Renal cortex interstitium (tissue), 11 donors: ENCODE measurements around the gene DCLRE1B. TPM values are rescaled to one million over a fixed set of nuclear protein-coding genes. Genes with fewer than 3 reads are reported as not detected.

ENCODE experiments used
- DNase-seq, 11 donors: peaks; one replicate each; pipeline ENCODE4 v3.0.0-alpha.2; 2013; ENCODE audit warnings: low read depth in 9 of 11, low spot score in 4 of 11; ENCODE audit errors: extremely low read depth in 1 of 11
- polyA plus RNA-seq, 3 donors: library from polyadenylated mRNA; unstranded; fragments of 120-200 nt; gene quantifications; one replicate each; pipeline ENCODE4 v1.2.1, GENCODE V29; 2013; ENCODE audit not compliant: insufficient read length in 3 of 3

The DCLRE1B gene
- polyA plus RNA-seq, 3 donors = 9.0 to 13.2 (median 11.3) TPM

DNA sequence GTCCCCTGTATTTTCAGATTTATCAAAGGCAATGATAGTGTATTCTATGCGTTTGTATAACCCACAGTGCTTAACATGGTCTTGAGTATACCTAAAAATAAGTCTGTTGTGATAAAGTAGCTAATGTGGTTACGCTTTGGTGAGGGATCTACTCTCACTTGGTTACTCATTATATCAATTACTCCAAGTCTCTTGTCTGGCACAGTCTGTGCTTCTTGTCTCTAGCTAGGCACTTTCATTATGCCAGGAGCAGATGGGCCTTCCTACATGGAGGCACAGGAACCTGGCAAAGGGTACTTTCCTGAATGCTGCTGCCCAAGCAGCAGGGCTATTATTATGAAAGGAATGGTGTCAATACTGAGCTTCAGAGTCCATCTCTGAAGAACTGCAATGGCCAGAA, 29.4 kb upstream of the DCLRE1B start:
- no peak for DNase-seq

DNA sequence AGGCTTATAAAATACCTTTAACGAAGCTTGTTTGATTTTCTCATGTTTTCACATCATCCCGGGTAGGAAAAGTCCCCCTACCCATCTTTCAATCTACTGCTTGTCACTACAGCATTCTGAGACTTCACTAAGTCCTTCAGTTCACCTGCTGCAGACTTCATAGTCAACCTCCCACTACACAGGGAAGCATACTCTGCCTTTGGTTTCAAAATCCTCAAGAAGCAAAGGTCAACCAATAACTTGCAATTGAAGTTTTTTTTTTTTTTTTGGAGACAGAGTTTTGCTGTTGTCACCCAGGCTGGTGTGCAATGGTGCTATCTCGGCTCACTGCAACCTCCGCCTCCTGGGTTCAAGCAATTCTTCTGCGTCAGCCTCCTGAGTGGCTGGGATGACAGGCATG, 28.9 kb upstream of the DCLRE1B start:
- DNase-seq = no peak

DNA sequence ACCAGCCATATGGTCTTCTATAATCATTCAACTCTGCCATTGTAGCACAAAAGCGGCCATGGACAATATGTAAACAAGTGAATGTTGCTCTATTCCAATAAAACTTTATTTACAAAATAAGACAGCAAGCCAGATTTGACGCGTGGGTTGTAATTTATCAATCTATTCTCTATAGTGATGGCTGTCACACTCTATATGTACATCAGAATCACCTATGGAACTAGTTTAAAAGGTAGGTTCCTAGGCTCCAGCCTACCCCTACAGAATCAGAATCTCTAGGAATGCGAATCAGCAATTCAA, 25.4 kb upstream of the DCLRE1B start:
- DNase-seq = no peak

DNA sequence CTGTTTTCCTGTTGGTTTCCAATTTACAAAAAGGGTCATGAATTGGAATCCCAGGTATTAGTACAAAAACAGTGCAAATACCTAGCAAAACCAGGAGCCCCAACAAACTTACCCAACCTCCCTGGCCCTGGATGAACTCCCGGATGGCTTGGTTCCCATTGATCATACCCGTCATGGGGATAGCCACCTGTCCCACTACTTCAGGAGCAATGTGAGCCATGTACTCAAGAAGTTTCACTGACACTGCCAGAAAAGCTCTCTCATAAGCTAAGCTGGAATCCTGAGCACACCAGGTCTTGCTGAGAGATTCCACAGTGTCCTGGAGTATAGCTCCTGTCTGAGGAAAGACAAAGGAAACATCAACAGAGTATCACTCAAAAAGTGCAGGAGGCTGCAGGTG, 23.5 kb upstream of the DCLRE1B start:
- DNase-seq = no peak

DNA sequence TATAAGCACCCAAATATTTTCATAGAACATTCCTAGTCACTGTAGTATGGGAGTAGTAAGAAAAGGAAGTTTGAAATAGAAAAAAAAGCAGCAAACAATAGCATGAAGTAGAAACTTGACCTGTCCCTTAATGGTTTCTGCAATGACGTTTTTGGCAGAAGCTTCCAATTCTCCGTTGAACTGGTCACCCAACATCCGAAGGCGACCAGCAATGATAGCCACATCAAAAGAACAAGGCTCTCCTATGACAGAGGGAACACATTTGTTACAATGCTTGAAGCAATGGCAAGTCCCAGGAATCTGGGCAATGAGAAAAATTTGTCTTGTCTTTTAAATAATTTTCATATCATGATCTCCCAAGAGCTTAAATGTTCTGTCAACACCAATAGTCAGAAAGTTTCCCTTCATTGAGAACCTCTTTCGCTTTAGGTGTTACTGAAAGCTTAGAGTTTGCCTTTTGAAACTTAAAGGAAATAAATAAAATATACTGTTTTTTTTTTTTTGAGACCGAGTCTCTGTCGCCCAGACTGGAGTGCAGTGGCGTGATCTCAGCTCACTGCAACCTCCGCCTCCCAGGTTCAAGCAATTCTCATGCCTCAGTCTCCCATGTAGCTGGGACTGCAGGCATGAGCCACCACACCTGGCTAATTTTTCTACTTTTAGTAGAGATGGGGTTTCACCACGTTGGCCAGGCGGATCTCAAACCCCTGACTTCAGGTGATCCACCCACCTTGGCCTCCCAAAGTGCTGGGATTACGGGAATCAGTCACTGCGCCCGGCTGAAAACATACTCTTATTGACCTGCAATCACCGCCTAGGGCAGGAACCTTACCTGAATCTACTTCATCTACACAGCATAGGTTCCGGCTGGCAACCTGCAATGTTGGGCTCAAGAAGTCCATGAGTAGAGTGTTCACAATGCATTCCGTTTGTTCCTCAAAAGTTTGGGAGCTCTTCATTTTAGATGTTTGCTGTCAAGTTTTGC, 18.4 kb upstream of the DCLRE1B start:
- no peak for DNase-seq

DNA sequence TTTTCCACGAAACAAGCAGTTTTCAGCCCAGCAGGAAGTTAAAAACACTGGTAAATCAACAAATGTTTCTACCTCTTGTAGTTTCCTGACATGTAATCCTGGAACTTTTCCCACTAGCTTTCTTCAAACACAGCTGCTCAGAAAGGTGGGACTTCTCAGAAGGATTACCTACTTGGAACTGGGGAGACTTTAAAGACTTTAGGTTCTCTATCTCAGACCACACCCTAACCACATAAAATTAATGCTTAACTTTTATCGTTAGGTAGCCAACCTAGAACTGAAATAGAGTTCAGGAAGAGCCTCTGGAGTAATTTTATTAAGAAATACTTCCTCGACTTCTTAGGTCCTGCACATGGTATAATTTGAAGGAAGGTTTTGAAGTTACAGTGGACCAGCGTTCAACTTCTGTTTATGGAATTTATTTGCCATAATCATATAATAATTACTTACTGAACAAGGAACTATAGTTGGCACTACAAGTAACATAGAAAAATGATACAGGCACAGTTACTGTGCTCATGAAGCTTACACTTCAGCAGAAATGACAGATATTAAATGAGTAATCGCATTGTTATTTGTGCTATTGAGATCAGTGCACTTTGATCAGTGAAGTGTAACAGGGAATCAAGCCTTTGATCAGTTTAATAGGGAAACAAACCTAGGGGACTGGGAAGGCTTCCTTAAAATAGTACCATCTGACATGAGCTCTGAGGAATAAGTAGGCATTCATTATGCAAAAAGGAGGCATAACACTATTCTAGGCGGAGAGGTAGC, 17.5 kb upstream of the DCLRE1B start, which contains the start of gene BCL2L15:
Gene BCL2L15 (minus strand): TSS at position 180 of the 774 bp plus-strand sequence. CDS start 206 bp downstream, outside the sequence.
- DNase-seq = no peak

DNA sequence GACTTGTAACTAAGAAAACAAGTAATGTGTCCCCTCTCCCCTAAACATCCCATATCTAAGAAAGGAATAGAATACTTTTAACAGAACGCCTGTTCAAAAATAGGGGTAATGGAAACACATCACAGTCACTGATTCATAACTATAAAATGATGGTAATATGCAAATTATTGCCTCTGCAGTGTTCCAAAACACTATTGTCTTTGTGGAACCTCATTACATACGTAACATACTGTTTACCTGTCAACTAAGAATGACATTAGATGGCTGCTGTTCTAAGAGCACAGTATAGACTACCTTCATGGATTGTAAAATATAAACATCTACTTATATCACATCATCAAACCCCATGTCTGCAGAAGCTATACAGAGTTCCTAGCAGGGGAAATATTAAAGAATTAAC, 14.3 kb upstream of the DCLRE1B start:
- DNase-seq = no peak

DNA sequence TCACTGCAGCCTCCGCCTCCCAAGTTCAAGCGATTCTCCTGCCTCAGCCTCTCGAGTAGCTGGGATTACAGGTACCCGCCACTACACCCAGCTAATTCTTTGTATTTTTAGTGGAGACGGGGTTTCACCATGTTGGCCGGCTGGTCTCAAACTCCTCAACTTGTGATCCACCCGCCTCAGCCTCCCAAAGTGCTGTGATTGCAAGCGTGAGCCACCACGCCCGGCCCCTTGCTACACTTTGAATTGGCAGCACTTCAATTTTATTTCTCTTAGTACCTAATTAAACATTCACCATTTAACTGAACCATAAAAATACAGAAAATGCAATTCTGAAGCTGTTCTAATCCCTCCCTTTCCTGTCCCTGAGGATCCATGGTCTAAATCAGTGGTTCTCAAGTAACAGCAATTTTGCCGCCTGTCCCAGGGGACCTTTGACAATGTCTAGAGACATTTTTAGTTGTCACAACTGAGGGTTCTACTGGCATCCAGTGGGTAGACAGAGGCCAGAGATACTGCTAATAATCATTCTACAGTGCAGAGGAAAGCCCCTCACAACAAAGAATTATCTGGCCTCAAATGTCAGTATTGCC, 13.4 kb upstream of the DCLRE1B start:
- no peak for DNase-seq

DNA sequence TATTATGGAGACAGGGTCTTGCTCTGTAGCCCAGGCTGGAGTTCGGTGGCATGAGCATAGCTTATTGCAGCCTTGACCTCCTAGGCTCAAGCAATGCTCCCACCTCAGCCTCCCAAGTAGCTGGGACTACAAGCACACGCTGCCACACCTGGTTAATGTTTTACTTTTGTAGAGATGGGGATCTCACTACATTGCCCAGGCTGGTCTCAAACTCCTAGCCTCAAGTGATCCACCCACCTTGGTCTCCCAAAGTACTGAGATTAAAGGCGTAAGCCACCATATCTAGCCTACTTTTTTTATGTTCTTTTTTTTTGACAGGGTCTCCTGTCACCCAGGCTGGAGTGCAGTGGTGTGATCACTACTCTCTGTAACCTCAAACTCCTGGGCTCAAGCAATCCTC, 11.9 kb upstream of the DCLRE1B start:
- no peak for DNase-seq

DNA sequence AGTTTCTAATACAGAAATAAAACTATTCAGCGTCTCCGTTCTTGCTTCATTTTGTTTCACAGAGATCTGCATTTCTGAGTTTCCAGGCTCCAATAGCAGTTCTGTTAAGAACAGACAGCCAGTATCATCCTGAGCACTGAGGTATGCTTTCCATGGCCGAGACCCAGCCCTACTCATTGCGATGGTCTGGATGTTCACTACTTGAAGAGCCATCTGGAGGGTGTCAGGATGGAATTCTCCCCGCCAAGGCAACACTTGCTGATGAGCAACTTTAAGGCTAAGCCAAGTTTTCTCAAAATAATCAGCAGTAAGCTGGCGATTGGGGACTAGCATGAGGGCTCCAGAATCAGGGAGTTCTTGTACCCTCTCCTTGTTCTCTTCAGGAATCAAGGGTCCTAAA, 10.0 kb upstream of the DCLRE1B start:
- DNase-seq = no peak

DNA sequence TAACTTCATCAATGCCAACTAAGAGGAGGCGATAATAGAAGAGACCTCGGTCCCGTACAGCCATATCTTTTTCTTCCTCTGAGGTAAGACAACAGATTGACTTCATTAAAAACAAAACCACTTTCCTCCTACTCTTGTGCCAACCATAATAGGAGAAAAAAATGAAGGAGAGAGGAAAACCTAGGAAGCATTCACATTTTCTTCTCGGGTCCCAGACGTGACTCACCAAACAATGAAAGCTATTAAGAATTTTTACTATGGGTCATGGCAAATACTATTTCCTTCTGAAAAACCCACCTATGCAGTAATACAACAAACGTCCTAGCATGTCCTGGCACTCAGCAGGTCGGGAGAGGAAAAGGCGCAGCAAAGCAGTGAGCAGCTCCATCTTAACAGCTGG, 9.2 kb upstream of the DCLRE1B start:
- DNase-seq = no peak

DNA sequence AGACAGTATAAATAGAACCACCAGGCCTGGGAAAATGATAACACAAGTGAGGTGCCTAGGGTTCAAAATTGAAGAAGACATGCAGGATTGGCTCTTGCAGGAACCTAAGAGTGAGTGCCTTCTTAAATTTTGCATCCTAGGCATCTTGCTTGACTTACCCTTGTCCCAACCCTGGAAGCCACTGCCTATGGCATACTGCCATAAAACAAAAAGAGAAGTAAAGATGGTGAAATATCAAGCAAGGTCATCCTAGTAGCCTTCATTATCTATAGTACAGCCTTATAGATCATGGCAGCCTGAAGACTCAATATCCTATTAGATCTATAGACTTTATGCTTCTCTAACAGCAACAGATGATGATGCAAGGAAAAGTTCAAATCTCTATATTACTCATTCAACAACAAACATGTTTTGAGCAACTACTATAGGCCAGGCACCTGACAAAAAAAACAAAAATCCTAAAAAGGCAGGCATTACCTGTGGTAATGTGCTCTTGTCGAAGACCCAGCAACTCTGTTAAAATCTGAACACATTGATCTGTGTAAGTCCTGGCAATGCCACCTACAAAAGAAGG, 6.8 kb upstream of the DCLRE1B start:
- no peak for DNase-seq

DNA sequence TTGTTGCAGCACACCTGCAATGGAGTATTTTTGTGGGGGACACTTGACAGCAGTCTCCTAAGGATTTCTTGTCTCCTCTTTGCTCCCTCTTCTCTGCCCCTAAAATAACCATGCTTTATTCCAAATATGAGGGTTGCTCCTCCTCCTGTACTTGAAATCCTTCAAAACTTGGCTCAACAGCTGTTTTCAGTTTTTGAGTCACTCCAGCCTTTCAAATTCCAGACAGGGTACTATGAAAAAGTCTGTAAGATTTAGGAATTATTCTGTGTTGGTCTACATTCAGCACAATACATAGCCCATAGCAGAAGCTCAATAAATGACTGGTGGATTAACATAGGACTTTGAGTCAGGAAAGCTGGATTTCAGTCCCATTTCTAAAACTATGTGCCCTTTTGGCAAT, 6.0 kb upstream of the DCLRE1B start:
- DNase-seq = no peak

DNA sequence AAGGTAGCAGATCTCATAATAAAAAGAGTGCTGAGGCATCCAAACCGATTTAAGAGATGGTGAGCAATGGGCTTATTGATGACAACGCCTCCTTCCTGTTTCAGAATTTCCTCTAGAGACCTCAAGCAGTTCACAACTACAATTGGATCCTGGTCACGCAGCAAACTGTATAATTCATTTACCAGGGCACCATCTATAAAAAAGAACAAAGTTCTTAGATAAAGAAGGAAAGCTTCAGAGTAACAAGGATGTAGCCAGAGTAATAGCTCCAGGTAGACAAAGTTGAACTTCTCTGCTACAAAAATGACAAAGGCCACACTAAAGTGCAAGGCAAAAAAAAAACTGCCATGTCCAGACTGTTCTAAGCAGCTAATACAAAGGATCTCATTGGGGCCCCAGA, 3.9 kb upstream of the DCLRE1B start:
- no peak for DNase-seq

DNA sequence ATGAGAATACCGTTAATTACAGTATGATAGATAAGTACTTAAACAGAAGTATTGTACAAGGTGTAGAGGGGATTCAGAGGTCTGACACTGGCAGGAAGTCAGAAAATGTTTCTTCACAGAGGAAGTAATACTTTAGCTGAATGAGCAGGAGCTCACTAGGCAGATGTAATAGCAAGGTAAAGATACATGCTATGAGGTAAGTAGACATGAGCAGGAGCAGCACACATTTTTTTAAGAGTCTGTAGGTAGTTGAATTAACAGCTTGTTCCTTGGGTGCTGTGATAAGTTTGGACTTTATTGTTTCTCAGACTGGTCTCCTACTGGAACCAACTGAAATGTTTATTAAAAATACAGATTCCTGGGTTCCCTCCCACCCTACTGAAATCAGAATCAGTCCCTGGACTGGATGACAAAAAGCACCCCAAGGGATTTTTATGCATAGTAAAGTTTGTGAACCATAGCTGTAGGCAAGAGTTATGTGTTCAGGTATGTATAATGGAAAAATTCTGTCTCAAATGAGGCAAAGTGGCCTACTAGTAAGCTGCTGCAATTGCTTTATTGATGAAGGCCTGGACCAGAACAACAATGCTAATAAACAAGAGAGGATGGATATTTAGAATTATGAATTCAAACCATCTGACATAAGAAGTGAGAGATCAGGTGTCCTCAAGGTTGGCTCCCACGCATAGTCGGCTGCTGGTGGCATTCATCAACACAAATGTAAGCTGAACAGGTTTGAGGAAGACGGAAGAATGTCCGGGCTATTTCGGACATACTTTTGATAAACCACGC, 1.4 kb upstream of the DCLRE1B start:
- peak in 3 of 11 donors; percentile 5 to 15 (median 14) for DNase-seq

DNA sequence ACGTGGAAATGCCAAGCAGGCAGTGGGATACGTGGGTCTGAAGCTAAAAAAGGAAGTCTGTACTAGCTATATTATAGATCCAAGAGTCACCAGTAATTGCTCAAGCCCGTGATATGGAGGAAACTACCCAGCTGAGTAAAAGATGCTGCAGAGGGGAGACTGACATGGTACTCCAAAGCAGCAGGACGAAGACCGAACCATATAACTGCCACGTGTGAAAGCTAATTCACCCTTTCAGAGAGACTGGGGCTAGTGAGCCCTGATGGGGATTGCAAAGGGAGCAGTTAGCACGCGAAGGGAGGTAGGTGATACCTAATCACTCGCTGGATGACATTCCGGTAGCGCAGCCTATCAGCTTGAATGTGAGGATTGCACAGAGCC, 843 bp upstream of the DCLRE1B start:
- no peak for DNase-seq

DNA sequence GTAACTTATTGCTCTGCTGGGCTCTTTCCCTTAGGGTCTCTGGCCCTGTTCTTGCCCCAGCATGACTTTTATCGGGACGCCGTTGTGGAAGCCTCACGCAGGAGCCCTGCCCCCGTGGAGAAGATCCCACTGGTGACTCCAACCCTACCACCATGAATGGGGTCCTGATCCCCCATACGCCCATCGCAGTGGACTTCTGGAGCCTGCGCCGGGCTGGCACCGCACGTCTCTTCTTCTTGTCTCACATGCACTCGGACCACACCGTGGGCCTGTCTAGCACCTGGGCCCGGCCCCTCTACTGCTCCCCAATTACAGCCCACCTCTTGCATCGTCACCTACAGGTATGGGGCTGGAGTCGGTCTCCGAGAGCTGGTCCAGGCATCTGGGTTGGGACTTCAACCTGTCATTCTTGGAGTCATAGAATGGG, 322 bp downstream of the DCLRE1B start:
- DNase-seq = peak in 3 of 11 donors; percentile 8 to 18 (median 9)

DNA sequence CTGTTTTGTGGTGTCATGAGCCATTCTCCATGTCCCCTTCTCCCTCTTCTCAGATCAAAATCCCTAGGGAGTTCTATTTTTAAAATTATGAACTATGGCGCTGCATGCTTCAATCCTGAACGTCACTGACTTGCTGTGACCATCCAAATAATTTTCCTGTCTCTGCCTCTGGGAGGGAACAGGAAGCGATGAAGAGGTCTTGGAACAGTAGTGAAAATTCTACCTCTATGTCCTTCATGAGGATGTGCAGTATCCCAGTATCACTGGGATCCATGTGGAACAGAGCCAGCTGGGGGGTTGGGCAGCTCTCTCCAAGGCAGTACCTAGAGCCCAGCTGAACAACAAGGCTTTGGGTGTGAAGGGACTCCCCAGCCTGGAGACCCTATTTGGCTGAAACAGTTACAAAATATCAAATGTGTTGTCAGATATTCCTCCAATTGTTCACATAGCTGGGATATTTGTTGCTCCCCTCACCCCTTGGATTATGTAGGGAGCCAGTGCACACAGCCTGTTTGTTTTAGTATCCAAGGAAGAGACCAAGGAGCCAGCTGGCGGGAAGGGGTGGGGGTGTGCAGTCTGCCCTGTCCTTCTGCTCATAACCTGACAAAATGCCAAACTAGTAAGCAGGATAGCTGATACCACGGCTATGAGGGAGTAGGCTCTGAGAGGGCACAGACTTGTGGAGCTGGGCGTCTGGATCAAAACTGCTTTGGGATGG, 7.6 kb downstream of the DCLRE1B start:
- peak in 2 of 11 donors; percentile 15 to 22 for DNase-seq
